ENCODE results near the gene ZNF705A. TPM values are rescaled to one million over a fixed set of nuclear protein-coding genes. Genes with fewer than 3 reads are reported as not detected.
"Not testable (repeated sequence)": the region's sequence is repeated elsewhere in the genome, so short reads cannot be mapped to it uniquely, and the experiment has no call there.

ZNF705A gene
- total and polyA plus RNA-seq, 4 donors, result 0.02 to 0.28 TPM; not detected in 2

GRCh38 chr12:8226355-8226754 is 69.5 kb downstream of the ZNF705A start:
- Histone ChIP-seq H3K4me3 (no peak overlapping the region), H3K36me3 (ENCODE audit: control insufficient read depth in 4 of 4, insufficient read depth in 4 of 4, low read length in 4 of 4) (no peaks in the 10 kb centered on the region), H3K27ac (ENCODE audit: low read depth in 1 of 2, low read length in 1 of 2) (no peak overlapping the region), H3K4me1 (ENCODE audit: control insufficient read depth in 5 of 5, insufficient read depth in 5 of 5, low read length in 5 of 5) (no peaks in the 10 kb centered on the region), H3K9ac (ENCODE audit: insufficient read depth in 1 of 2, low read length in 2 of 2) (no peak overlapping the region), H3K9me3 (ENCODE audit: control insufficient read depth in 4 of 4, insufficient read depth in 3 of 4, low read length in 3 of 4) (peaks cover 0 to 3% (median 0%) of the 10 kb centered on the region in 4 donors), H3K27me3 (ENCODE audit: control insufficient read depth in 3 of 3, insufficient read depth in 3 of 3, low read length in 2 of 3) (no peaks in the 10 kb centered on the region)
- WGBS, 2 donors, result 92 to 93% methylated on average over 8 of the region's 8 CpGs
- ATAC-seq (ENCODE audit: insufficient read depth, low FRiP score), result no peak
- DNase-seq, result no peak
- TF ChIP-seq CTCF (IDR thresholded peaks at IDR 0.05; ENCODE audit: control extremely low read depth, extremely low read depth), result no peak

- not testable (repeated sequence) for H3K27ac ChIP-seq (ENCODE audit: low read depth in 1 of 2, low read length in 1 of 2); H3K36me3 ChIP-seq (ENCODE audit: control insufficient read depth in 4 of 4, insufficient read depth in 4 of 4, low read length in 4 of 4); H3K4me1 ChIP-seq (ENCODE audit: control insufficient read depth in 5 of 5, insufficient read depth in 5 of 5, low read length in 5 of 5); H3K27me3 ChIP-seq (ENCODE audit: control insufficient read depth in 3 of 3, insufficient read depth in 3 of 3, low read length in 2 of 3); H3K9ac ChIP-seq (ENCODE audit: insufficient read depth in 1 of 2, low read length in 2 of 2); H3K9me3 ChIP-seq (ENCODE audit: control insufficient read depth in 4 of 4, insufficient read depth in 3 of 4, low read length in 3 of 4); H3K4me3 ChIP-seq; ATAC-seq (ENCODE audit: insufficient read depth, low FRiP score)
- DNase-seq, result peak in 2 of 3 donors; percentile 15 to 26
- WGBS, 2 donors, result 42 to 60% methylated on average over 17 to 22 of the region's 22 CpGs
Measured at GRCh38 chr12:8226992-8227731, 70.3 kb downstream of the ZNF705A start, which contains the start of gene FAM90A1. Gene FAM90A1, minus strand, starts transcription at chr12:8227618. Its CDS starts 2,786 bp downstream, at chr12:8224832.

GRCh38 chr12:8227732-8228077 is 70.9 kb downstream of the ZNF705A start:
- not testable (repeated sequence) for H3K9ac ChIP-seq (ENCODE audit: insufficient read depth in 1 of 2, low read length in 2 of 2); ATAC-seq (ENCODE audit: insufficient read depth, low FRiP score); H3K36me3 ChIP-seq (ENCODE audit: control insufficient read depth in 4 of 4, insufficient read depth in 4 of 4, low read length in 4 of 4); H3K4me1 ChIP-seq (ENCODE audit: control insufficient read depth in 5 of 5, insufficient read depth in 5 of 5, low read length in 5 of 5); H3K27me3 ChIP-seq (ENCODE audit: control insufficient read depth in 3 of 3, insufficient read depth in 3 of 3, low read length in 2 of 3); DNase-seq; H3K9me3 ChIP-seq (ENCODE audit: control insufficient read depth in 4 of 4, insufficient read depth in 3 of 4, low read length in 3 of 4); H3K27ac ChIP-seq (ENCODE audit: low read depth in 1 of 2, low read length in 1 of 2); H3K4me3 ChIP-seq
- 42 to 52% methylated on average over 6 to 7 of the region's 7 CpGs for WGBS, 2 donors

GRCh38 chr12:8228607-8229006 is 71.8 kb downstream of the ZNF705A start:
- not testable (repeated sequence) for H3K9me3 ChIP-seq (ENCODE audit: control insufficient read depth in 4 of 4, insufficient read depth in 3 of 4, low read length in 3 of 4); H3K36me3 ChIP-seq (ENCODE audit: control insufficient read depth in 4 of 4, insufficient read depth in 4 of 4, low read length in 4 of 4); DNase-seq; ATAC-seq (ENCODE audit: insufficient read depth, low FRiP score); H3K4me1 ChIP-seq (ENCODE audit: control insufficient read depth in 5 of 5, insufficient read depth in 5 of 5, low read length in 5 of 5); H3K27ac ChIP-seq (ENCODE audit: low read depth in 1 of 2, low read length in 1 of 2); H3K9ac ChIP-seq (ENCODE audit: insufficient read depth in 1 of 2, low read length in 2 of 2); H3K4me3 ChIP-seq; H3K27me3 ChIP-seq (ENCODE audit: control insufficient read depth in 3 of 3, insufficient read depth in 3 of 3, low read length in 2 of 3)
- 93 to 94% methylated on average over 10 to 11 of the region's 11 CpGs for WGBS, 2 donors

GRCh38 chr12:8229486-8229885 is 72.7 kb downstream of the ZNF705A start:
- not testable (repeated sequence) for H3K27ac ChIP-seq (ENCODE audit: low read depth in 1 of 2, low read length in 1 of 2); DNase-seq; H3K4me3 ChIP-seq; H3K27me3 ChIP-seq (ENCODE audit: control insufficient read depth in 3 of 3, insufficient read depth in 3 of 3, low read length in 2 of 3); H3K9me3 ChIP-seq (ENCODE audit: control insufficient read depth in 4 of 4, insufficient read depth in 3 of 4, low read length in 3 of 4); H3K36me3 ChIP-seq (ENCODE audit: control insufficient read depth in 4 of 4, insufficient read depth in 4 of 4, low read length in 4 of 4); H3K9ac ChIP-seq (ENCODE audit: insufficient read depth in 1 of 2, low read length in 2 of 2); H3K4me1 ChIP-seq (ENCODE audit: control insufficient read depth in 5 of 5, insufficient read depth in 5 of 5, low read length in 5 of 5); ATAC-seq (ENCODE audit: insufficient read depth, low FRiP score)
- 61 to 62% methylated on average over 7 of the region's 7 CpGs for WGBS, 2 donors

Other genes starting within 250 kb of the ZNF705A start
- gene SLC2A3, start 220.8 kb upstream of the ZNF705A start, total RNA-seq, result 100 to 1,000 TPM; 112 to 435 TPM
- gene SLC2A3, start 220.8 kb upstream of the ZNF705A start, polyA plus RNA-seq, result 100 to 1,000 TPM in 1 of 2 donors, 10 to 100 TPM in 1; 13.4 to 140 TPM
- gene FOXJ2, start 124.3 kb upstream of the ZNF705A start, total RNA-seq, result 10 to 100 TPM; 14.3 to 16.7 TPM
- 1 to 10 TPM; 8.3 to 9.4 TPM for gene FOXJ2, start 124.3 kb upstream of the ZNF705A start, polyA plus RNA-seq
- 10 to 100 TPM; 10.3 to 42.2 TPM for gene C3AR1, start 90.7 kb upstream of the ZNF705A start, total RNA-seq
- gene C3AR1, start 90.7 kb upstream of the ZNF705A start, polyA plus RNA-seq, result 100 to 1,000 TPM in 1 of 2 donors, 1 to 10 TPM in 1; 6.9 to 209 TPM
- gene NECAP1, start 74.7 kb upstream of the ZNF705A start, total RNA-seq, result 10 to 100 TPM; 39.5 to 44.3 TPM
- 10 to 100 TPM; 25.5 to 28.9 TPM for gene NECAP1, start 74.7 kb upstream of the ZNF705A start, polyA plus RNA-seq
- 10 to 100 TPM in 1 of 2 donors, 1 to 10 TPM in 1; 4.2 to 14.1 TPM for gene CLEC4A, start 33.4 kb upstream of the ZNF705A start, total RNA-seq
- 10 to 100 TPM in 1 of 2 donors, 1 to 10 TPM in 1; 5.5 to 32.8 TPM for gene CLEC4A, start 33.4 kb upstream of the ZNF705A start, polyA plus RNA-seq
- gene FAM90A1, start 70.6 kb downstream of the ZNF705A start, total RNA-seq, result under 1 TPM; 0.14 to 0.58 TPM
- under 1 TPM; 0.24 to 0.35 TPM for gene FAM90A1, start 70.6 kb downstream of the ZNF705A start, polyA plus RNA-seq

All from lung (tissue), 12 donors.